Prostate gland (tissue), 2 donors: Measurements from ENCODE around the gene C9orf43. TPM values are rescaled to one million over a fixed set of nuclear protein-coding genes. Genes with fewer than 3 reads are reported as not detected.

Experiments
- DNase-seq: peaks from one replicate; pipeline ENCODE4 v3.0.0-alpha.2; 2019; ENCODE audit warnings: low spot score
- H3K27ac ChIP-seq, 2 donors: fragments of 200-600 bp; sonication (generic); 2 replicates each; pipeline ENCODE4 v1.5.1; 2017 to 2019
- H3K27me3 ChIP-seq: fragments of 200-600 bp; sonication (generic); replicated peaks from 2 replicates; pipeline ENCODE4 v1.5.1; 2019; ENCODE audit not compliant: insufficient read depth
- H3K36me3 ChIP-seq, 2 donors: fragments of 200-600 bp; sonication (generic); 1 replicate in 1 of 2; 2 replicates in 1 of 2; pipeline versions ENCODE4 v1.5.1 to v1.8.1; 2017 to 2019
- H3K4me1 ChIP-seq: fragments of 200-600 bp; sonication (generic); replicated peaks from 2 replicates; pipeline ENCODE4 v1.5.1; 2019
- H3K4me3 ChIP-seq, 2 donors: fragments of 200-600 bp; sonication (generic); 2 replicates each; pipeline ENCODE4 v1.5.1; 2017 to 2019
- H3K9me3 ChIP-seq: fragments of 200-600 bp; sonication (generic); 2 replicates; pipeline ENCODE4 v1.5.1; 2017
- CTCF ChIP-seq, 4 experiments: fragments of 200-600 bp in 2 of 4; fragments of 450-650 bp in 2 of 4; sonication (generic) in 2 of 4; IDR thresholded peaks; 1 replicate in 3 of 4; 2 replicates in 1 of 4; pipeline ENCODE4 v1.5.1; 2016 to 2019; ENCODE audit warnings: antibody characterized with exemption in 4 of 4, mild to moderate bottlenecking in 2 of 4, moderate library complexity in 2 of 4
- POLR2A ChIP-seq: fragments of 450-650 bp; IDR thresholded peaks from one replicate; pipeline ENCODE4 v1.6.1; 2016; ENCODE audit warnings: antibody characterized with exemption, mild to moderate bottlenecking
- POLR2AphosphoS5 ChIP-seq: sonication (generic); formaldehyde crosslinking; IDR thresholded peaks from one replicate; pipeline ENCODE4 v1.6.1; 2017; ENCODE audit warnings: antibody characterized with exemption
- WGBS: methylation state at CpG from one replicate; pipeline ENCODE4 v1.1.5; 2018; 5-methylcytosine and 5-hydroxymethylcytosine counted together
- intact Hi-C: fragments of 100-400 bp; cut with DNase I; formaldehyde crosslinking; loops from one replicate; pipeline ENCODE4 v1.14.2; 2022
- total RNA-seq, 2 donors: library from RNA; depleted of rRNA; stranded (reverse); fragments of >200 nt; gene quantifications; one replicate each; pipeline ENCODE4 v1.1.0, GENCODE V29; 2016

C9orf43 gene
- total RNA-seq, 2 donors from 2014 or later = 3.7 to 11.0 TPM

GRCh38 chr9:113479174-113479621 is 68.7 kb downstream of the C9orf43 start:
- peaks cover 4% of the 10 kb centered on the region for H3K4me1 ChIP-seq
- H3K4me3 ChIP-seq = no peak overlapping the region
- no peak for TF ChIP-seq CTCF (IDR thresholded peaks at IDR 0.05)
- no peak for TF ChIP-seq POLR2A
- no peak for TF ChIP-seq POLR2AphosphoS5
- H3K9me3 ChIP-seq = no peaks in the 10 kb centered on the region
- 79% methylated on average over 7 of the region's 7 CpGs for WGBS
- H3K27ac ChIP-seq = no peak overlapping the region
- no peaks in the 10 kb centered on the region for H3K27me3 ChIP-seq
- intact Hi-C loops = no loop called here
- DNase-seq = no peak
- no peaks in the 10 kb centered on the region for H3K36me3 ChIP-seq

Other genes with a start within 250 kb of the C9orf43 start
- gene FKBP15, start 189.5 kb upstream of the C9orf43 start, total RNA-seq = 10 to 100 TPM; 22.5 to 25.7 TPM
- 10 to 100 TPM; 22.8 to 68.5 TPM for gene SLC31A1, start 189.2 kb upstream of the C9orf43 start, total RNA-seq
- gene CDC26, start 135.2 kb upstream of the C9orf43 start, total RNA-seq = 10 to 100 TPM; 17.8 to 21.2 TPM
- 10 to 100 TPM; 25.0 to 27.1 TPM for gene PRPF4, start 135.1 kb upstream of the C9orf43 start, total RNA-seq
- gene RNF183, start 107.4 kb upstream of the C9orf43 start, total RNA-seq = under 1 TPM in 1 of 2 donors, not detected in 1; 0.57 TPM
- 1 to 10 TPM; 5.1 to 6.4 TPM for gene WDR31, start 70.5 kb upstream of the C9orf43 start, total RNA-seq
- 10 to 100 TPM in 1 of 2 donors, 1 to 10 TPM in 1; 8.4 to 21.8 TPM for gene BSPRY, start 61.2 kb upstream of the C9orf43 start, total RNA-seq
- gene HDHD3, start 33.8 kb upstream of the C9orf43 start, total RNA-seq = 10 to 100 TPM; 52.2 to 72.1 TPM
- gene ALAD, start 9.5 kb upstream of the C9orf43 start, total RNA-seq = 100 to 1,000 TPM in 1 of 2 donors, 10 to 100 TPM in 1; 59.8 to 103 TPM
- gene POLE3, start 72 bp upstream of the C9orf43 start, total RNA-seq = 10 to 100 TPM; 42.7 to 61.9 TPM
- 10 to 100 TPM; 26.5 to 98.9 TPM for gene RGS3, start 53.0 kb downstream of the C9orf43 start, total RNA-seq